SHP77 treated with DMSO at 0.1 percent for 48 hours (cell line): ENCODE data around the gene KIAA1217.
"Not testable (repeated sequence)": the region's sequence is repeated elsewhere in the genome, so short reads cannot be mapped to it uniquely, and the experiment has no call there.

ENCODE experiments used
- DNase-seq: peaks from one replicate; lab custom pipeline; 2025; lab: John Stamatoyannopoulos, UW

KIAA1217 gene

DNA sequence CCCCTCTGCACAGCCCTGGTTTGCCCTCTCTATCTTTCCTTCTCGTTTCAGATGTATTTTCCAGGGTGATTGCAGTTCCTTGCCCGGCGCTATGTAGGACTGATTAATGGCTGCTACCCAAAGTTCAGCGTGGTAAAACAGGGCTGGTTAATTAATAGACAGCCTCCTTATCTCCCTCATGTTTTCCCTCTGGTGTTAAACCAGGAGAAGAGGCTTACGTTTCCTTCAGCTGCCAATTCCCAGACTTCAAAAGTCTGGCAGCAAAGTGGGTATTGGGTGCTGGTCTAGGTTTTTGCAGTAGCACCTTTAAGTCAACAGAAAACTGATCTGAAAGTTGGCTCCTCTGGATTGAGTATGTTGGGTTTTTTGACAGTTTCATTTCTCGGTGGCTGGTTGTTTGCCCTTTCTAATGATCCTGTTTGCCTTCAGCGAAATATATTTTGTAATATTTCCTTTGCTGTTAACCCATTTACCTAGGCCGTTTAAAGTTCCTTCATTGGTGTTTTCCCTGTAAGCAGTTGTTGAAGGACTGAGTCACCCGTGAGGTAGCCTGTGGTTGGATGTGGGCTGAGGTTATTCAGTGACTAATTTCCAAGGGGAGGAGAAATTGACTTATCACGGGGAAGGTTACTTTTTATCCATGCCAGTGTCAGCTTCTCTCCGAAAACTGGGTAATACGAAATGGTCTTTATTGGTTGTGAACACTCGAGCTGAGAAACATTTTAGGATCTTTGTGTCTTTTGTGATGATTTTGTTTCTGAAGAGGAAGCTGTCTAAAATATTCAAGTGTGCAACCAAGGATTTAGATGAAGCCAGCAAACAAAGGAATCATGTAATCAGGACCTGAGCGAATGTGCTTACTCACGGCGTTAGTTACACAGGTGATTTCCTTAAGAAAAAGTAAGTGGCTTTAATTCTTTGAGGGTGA, 257.2 kb downstream of the KIAA1217 start:
- DNase-seq, result no peak

DNA sequence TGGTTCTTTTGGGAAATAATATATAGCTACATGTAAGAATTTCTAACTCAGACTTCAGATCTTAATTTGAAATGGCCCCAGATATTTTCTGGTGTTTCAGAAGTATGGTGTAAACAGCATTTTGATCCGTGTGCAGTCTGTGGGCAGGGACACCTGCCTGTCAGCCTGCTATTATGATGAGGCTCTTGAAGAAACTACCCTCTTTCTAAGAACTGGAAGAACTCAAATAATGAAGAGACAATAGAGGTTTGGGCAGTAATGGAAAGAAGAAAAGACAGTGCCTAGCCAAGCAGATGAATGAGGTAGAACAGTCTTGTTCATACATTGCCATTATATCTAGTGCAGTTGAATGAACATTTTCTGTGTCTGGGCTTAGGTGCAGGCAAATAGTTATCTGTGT, 258.2 kb downstream of the KIAA1217 start:
- DNase-seq, result no peak

DNA sequence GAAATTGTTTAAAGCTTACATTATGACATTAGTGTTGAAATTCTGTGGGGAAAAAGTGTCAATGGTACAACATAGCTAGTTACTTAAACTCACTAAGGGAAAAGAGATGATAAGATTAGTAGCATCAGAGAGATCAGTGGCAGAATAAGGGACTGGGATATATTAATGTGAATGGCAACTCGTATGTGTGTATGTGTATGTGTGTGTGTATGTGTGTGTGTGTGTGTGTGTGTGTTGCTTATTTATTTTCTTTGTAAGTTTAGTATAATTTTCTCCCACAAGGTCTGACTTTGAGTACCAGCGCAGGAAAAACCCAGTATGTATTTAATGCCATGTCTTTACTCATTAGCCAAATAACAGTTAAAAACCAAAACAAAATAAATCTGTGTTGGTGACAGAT, 258.7 kb downstream of the KIAA1217 start:
- no peak for DNase-seq

DNA sequence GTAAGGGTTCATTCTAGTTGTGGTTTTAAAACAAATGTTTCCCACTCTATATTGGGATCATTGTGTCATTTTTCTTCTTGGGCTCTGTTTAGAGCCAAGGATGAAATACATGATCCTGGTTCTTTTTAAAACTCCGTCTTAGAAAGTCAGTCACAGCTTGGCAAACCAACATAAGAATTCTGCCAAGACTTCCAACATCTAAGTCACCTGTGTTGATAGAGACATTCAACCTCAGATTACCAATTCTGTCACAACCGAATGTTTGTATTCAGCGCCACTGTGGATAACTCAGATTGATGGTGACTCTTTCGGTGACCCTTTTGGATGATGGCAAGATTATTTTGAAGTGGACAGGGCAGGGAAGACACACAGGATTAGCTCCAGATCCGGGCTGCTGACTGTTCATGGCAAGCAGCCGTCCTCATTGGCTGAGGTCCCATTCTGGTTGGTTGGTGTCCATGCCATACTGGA, 259.4 kb downstream of the KIAA1217 start:
- no peak for DNase-seq

DNA sequence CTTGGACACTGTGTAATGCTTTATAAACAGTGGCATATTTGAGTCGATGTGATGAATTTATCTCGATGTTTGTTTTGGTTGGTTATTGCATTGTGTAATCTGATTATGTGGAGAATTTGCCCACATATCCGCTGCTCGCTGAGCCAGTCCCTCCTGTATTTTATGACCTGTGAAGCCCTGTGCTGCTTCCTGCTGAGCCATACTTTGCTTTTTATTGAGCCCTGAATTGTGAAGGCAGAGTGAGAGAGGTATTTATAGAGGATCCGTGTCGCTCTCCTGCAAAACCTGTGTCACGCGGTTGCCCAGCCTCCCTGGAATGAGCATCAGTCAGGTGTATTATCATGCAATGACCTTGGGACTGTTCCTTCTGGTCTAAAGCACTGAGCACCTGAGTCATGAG, 261.1 kb downstream of the KIAA1217 start:
- no peak for DNase-seq

DNA sequence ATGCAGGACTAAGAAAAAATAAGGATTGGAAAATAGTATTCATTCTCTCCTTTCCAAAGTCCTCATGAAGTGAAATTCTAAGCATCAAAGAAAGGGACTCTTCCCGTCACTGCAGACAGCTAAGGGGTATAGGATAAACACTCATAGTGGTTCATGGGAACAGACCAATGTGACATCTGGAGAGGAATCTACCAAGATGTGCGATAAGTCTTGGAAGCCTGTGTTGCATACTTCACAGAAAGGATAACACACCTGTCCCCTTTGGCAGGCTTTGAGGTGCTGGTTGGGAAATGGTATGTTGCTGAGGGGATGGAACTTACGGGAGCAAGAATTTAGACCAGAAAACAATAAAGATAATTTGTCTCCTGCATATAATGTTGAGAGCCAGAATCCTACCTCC, 266.7 kb downstream of the KIAA1217 start:
- no peak for DNase-seq

DNA sequence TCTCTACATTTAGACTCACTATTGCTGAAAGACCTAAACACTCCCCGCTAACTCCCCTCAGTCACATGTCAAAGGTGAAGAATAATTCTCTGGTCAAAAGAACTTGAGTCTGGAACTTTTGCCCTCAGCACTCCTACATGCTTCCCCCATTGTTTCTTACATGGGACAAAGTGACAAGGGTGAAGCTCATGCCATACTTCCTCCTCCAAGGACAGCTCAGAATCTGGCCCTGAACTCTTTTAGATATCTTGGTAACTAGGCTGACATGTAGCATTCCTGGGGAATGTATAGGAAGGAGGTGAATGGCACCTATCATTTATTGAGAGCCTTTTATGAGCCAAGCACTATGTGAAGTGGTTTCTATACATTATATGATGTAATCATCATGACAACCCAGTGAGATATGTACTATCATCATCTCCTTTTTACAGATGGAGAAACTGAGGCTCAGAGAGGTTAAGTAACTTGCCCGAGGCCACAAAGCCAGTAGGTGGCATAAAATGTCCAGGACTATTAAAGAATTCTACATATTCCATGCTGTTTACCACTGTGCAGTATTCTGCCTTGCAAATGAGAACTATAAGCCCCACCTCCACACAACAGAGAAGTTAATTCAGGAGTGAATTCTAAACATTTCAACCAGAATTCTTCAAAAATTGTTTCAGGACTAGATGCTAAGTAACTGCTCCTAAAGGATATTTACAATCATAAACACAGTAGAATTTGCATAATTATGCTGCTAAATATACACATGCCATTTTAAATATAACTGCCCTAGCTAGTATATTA, 268.2 kb downstream of the KIAA1217 start:
- no peak for DNase-seq

DNA sequence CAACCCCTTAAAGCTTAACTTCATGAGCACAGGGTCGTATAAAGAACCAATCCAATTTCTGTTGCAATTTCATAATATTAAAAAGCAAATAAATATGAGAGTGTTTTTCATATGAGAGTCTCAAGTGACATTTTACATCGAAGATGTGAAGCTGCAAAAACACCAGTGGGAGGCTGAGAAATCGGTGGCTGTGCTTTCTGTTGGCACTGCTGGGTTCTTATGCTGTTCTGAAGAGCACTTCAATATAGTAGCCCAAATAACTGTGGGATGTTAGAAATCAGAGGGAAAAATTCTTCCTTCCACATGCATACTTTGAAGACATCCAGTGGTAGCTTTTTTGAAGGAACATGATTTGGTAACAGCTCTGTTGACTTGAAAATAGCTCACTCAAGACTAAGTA, 269.0 kb downstream of the KIAA1217 start:
- no peak for DNase-seq

DNA sequence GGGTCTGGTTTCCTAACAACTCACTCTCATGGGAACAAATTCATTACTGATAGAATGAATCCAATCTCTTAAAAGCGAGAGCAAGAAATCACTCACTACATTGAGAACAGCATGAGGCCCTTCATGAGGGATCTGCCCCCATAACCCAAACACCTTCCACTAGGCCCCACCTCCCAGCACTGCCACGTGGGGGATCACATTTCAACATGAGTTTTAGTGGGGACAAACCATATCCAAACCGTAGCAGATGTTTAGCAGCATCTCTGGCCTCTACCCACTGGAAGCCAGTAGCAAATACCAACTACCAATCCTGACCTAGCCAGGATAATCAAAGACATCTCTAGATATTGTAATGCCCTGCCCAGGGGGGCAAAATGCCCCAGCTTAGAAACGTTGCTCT, 270.9 kb downstream of the KIAA1217 start:
- no peak for DNase-seq

DNA sequence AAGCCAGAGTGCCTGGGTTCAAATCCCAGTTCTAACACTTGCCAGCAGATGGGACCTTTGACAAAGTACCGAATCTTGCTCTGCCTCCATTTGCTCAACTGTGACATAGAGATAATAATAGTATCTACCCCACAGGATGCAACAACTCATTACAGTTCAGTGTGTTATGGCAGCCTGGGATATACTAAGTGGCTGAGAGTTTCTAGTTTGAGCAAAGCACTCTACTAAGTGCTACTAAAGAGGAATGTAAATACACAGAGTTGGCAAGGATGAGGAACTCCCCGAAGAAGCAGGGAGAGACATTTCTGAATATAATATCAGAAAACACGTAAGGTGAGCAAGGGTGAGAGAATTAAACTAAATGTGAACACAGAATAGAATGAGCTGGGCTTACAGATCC, 271.5 kb downstream of the KIAA1217 start:
- no peak for DNase-seq

DNA sequence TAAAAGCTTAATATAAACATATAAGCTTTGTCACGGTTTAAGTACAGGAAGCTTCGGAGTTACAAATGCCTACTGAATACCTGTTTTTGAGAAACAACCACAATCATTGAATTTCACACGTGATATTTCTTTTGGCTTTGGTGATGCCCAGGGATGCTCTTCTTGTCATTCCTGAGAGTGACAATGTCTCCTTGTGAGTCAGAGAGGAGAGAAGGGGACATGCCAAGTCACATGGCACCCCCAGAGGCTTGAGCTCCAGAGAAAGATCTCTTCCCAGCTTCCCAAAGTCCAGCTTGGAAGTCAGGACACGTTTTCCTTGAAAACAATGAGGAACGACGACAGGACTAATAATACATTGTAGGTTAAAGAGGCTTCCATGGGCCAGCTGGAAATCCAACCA, 272.3 kb downstream of the KIAA1217 start:
- DNase-seq, result no peak

DNA sequence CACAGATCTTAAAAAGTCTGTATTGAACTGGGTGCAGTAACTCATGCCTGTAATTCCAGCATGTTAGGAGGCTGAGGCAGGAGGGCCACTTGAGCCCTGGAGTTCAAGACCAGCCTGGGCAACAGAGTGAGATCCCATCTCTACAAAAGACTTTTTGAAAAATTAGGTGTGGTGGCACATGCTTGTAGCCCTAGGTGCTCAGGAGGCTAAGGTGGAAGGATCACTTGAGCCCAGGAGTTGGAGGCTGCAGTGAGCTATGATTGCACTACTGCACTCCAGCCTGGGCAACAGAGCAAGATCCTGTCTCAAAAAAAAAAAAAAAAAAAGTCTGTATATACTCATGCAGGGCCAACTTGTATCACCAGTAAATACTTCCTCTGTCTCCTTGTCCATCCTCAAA, 273.8 kb downstream of the KIAA1217 start:
- DNase-seq, result not testable (repeated sequence)

DNA sequence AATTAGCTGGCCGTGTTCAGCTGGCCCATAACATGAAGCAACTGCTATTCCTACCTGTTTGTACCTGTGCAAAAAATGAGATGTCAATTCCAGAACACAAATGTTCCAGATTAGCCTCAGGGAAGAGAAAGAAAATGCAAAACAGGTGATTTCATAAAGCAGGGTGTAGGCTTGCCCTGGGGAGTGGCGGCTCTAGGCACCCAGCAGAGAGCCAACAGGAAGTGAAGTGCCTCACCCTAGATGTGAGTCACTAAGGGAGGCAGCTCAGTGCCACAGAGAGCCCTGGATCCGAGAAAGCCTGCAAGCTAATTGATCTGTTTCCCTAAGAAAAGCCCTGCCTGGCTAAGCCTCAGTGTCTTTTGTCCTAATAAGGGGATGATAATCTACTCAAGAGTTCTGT, 274.8 kb downstream of the KIAA1217 start:
- no peak for DNase-seq

DNA sequence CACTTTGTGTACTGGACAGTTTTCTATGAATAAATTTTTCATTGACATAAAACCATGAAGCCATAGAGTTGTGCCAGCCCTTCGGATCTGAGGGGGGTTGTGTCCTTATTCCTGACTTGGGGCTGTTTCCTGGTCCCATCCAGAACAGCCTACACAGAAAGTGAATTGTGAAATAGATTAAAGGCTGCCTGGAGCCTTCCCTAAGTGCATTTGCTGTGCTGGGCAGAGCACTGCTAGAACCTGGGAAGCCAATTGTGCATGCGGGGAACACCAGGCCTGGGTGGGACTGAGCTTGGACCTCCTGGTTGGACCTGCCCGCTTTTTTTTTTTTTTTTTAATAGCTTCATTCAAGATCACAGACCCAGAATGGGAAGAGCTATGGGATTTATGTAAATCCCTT, 275.8 kb downstream of the KIAA1217 start:
- DNase-seq, result no peak

DNA sequence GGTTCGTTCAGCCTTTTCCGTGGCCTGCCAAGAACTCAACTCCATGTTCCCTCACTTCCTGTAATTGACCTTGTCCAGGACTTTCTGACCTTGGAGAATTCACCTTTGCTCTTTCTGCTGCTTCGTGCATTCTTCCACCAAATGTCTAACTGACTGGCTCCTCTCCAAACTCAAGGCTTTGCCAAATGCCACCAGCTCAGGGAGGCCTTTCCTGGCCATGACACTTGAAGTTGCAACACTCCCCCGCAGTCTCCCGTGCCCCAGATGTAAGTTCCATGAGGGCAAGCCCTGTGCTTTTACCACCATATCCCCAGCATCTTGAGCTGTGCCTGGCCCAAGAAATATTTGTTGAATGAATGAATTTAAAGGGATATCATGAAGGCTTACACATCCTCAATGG, 276.4 kb downstream of the KIAA1217 start:
- no peak for DNase-seq

DNA sequence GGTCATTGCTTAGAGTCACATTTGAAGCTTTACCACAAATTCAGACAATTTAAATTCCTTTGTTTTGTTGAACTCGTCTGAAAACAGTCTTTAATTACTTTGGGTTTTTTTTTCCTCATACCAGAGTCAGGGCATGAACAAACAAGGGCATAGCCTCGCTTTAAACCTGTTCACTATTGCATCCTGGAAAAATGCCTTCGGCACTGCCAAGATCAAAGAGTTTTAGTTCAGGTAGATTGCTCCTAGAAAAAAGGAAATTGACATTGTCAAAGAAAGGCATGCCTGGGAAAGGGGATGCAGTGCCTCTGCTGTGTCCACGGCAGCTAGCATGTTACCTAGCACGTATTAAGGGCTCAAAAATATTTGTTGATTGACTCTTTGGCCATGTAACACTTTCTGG, 279.7 kb downstream of the KIAA1217 start:
- no peak for DNase-seq

DNA sequence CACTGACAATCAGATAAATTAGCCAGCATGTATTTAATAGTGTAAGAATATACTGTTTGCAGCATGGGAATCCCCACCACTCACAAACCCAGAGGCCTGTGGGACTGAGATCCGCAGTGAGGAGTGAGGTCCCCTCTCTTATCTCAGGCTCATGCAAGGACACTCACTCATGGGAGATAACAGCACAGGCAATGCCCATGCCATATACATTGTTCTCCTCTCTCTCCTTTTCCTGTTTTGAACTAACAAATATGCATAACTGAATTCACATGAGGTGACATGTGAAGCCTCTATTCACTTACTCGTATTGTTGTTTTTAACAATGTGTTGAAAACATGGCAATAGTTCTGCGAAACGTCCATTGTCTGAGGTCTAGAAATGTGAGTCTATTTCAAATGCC, 284.2 kb downstream of the KIAA1217 start:
- DNase-seq, result no peak

DNA sequence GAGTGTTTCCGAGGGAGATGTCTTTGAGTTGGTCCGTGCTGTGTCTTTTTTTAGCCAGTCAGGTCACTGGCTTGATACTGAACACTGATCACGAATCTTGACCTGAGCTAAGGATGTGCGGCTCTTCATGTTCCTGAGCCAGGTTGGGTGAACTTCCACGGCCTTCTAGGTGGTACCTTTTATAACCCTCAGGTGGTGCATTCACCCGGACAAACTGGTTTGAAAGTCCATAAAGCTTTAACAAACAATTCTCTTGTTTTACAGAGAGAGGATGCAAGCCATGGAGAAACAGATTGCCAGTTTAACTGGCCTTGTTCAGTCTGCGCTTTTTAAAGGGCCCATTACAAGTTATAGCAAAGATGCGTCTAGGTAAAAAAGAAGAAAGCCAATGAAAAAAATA, 285.3 kb downstream of the KIAA1217 start:
- no peak for DNase-seq

DNA sequence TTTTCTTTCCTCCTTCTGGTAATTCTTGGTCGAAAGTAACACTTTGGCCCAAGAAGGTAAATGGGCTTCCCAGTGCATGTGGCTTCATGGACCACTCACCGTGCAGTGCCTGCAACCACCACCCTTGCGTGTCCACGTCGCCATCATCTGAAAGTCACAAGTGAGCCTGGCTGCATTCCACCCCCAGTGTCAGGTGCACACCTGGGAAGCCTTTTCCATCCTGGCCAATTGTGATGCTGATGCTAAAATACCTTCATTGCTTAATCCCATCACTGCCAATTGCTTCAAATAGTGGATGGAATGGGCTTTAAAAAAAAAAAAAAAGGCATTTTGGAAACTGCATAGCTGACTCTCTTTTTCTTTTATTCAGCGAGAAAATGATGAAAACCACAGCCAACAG, 285.8 kb downstream of the KIAA1217 start:
- no peak for DNase-seq

DNA sequence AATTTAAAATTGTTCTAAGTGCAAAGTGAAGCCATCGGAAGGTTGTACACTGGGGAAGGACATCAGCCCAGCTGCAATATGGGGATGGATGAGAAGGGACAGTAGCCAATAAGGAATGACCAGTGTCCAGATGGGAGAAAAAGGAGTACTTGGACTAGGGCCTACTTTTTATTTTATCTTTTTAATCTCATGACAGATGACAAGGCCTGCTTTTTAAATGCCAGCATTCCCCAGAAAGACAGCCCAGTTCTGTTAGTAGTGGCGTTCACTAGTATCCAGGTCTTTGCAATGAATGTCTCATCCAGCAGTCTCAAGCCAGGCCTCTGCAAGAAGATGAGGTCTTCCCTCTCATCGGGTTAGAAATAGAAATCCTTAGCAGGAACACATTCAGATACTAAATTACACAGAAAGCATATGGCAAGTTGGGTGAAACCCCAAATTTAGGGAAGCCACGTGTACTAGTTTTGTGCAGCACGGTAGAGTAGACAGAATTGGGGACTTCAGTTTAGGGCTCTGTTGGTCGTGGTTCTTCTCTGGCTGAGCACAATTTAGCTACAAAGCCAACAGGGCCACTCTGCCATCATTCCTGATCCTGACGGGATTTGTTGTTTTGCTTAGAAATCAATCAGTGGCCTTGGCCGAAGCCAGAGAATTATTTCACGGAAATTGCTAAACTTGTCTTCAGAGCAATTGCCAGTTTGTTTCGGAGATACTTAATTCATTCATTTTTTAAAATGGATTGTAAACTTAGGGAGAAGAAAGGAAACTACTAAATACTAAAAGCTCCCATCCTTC, 286.9 kb downstream of the KIAA1217 start:
- DNase-seq, result no peak

DNA sequence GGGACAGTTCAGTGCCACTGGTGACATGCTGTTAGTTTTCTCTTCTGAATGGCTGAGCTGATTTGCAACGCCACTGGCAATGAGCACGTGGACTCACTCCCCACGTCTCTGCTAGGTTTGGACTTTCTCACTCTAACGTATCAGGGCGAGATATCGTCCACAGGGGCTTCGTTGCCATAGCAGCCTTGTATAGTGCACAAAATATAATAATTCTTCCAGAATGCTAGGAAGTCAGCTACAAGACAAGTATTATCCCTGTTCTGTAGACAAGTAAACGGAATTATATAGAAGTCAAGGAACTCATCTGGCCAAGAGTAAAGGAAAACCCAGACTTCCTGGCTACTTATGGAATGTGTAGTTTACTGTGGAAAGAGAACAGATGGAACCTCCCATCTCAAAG, 288.0 kb downstream of the KIAA1217 start:
- DNase-seq, result no peak

DNA sequence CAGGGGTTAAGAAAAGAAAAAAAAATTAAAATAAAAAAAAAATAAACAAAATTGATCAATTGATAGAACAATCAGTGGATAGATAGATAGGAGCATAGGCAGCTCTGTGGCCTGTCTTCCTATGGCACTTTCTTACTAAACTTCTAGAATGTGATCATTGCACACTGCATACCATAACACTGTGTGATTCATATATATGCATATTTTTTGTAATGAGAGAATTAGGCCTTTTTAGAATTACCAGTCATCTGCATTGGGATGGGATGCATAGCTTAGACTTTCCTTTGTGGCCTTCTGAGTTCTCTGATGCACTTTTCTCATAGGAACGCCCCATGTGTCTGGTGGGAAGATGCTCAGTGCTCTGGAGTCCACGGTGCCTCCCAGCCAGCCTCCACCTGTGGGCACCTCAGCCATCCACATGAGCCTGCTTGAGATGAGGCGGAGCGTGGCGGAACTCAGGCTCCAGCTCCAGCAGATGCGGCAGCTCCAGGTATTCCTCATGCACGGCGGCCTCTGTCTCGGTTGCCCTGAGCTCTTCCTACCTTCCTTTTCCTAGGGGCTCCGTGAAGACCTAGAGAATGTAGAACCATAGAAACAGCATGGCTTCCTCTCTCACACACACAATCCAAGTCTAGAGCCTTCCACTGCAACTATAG, 292.2 kb downstream of the KIAA1217 start:
- no peak for DNase-seq
